HG03558 (cell line): ENCODE results near the gene RUNDC3A.

ENCODE experiments used
- ATAC-seq: cut with Tn5 transposase; IDR thresholded peaks from one replicate; pipeline ENCODE4 v1.9.1; 2021; ENCODE audit warnings: moderate number of reproducible peaks; ENCODE audit not compliant: unreplicated experiment; ENCODE audit errors: extremely low read depth

Gene RUNDC3A

DNA sequence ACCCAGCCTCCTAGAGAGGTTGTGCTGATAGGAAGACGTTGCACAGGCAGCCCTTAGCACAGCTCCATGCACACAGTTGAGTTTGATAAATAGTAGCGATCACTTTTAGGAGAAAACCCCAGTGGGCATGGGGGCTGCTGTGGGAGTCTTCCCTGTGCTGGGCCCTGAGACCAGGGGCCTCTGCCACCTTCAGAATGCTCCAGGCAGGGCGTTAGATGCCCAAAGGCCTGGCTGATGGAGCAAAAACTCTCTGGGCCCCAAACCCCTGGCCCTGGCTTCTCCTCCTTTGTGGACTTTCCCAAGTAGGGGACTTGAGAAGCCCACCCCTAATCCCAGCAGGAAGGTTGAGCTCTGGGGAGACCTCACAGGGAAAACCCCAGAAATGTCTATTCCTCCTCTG is 26.1 kb upstream of the RUNDC3A start:
- no peak for ATAC-seq

DNA sequence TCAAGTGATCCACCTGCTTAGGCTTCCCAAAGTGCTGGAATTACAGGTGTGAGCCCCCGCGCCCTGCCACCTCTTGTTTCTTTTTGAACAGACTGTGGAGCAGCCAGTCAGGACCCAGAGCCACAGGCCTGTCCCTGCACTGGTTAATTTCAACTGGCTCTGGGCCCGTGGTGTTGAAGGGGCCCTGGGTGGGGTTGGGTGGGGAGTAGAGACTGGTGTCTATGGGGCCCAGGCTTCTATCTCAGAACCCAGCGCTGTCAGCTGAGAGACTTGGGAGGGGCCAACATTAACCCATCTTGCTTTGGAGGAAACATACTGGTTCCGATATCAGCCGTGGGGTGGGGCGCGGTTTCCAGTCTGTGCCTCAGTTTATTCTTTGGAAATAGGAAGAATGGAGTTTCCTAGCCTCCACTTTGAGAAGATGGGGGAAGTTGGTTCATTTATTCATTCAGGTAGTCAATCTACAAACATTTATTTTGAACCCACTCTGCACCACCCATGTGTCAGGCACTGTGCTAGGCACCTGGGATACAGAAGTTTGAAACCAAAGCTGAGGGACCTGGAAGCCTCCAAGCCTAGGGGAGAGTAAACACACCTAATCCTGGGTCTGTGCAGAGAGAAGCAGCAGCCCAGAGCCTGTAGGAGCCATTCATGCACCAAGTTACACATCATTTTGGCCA is 24.9 kb upstream of the RUNDC3A start:
- no peak for ATAC-seq

DNA sequence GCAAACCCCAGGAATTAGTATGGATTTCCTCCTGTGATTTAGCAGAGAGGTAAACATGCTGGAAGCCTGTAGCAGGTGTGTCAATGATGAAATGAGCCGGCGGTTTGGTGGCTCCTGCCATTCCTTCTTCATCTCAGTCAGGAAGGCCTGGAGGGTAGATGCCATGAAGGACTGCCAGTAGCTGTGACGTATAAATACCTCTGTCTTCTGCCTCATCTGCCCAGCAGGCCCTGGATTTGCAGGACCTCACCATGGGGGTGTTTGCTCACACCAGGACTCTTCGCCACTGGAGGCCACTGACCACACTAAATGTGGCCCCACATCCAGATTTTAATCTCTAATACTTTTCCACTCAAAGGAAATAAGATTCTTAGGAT is 24.4 kb upstream of the RUNDC3A start:
- ATAC-seq: no peak

DNA sequence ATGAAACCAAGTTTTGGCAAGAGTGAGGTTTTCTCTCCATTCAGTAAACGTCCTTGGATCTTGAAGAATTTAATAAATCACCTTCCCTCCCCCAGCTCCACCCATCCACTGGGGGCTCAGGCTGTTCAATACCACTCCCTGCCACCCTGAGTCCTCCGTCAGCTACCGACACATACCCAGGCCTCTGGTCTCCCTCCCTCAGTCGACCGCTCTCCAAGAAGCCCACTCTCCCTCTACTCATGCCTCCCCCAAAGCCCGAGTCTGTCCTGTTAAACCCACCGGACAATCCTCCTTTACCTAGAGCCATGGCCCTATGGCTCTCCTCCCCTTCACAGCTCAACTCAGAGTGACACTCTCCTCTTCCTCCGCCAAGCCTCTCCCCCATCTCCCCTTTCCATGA is 20.8 kb upstream of the RUNDC3A start:
- no peak for ATAC-seq

DNA sequence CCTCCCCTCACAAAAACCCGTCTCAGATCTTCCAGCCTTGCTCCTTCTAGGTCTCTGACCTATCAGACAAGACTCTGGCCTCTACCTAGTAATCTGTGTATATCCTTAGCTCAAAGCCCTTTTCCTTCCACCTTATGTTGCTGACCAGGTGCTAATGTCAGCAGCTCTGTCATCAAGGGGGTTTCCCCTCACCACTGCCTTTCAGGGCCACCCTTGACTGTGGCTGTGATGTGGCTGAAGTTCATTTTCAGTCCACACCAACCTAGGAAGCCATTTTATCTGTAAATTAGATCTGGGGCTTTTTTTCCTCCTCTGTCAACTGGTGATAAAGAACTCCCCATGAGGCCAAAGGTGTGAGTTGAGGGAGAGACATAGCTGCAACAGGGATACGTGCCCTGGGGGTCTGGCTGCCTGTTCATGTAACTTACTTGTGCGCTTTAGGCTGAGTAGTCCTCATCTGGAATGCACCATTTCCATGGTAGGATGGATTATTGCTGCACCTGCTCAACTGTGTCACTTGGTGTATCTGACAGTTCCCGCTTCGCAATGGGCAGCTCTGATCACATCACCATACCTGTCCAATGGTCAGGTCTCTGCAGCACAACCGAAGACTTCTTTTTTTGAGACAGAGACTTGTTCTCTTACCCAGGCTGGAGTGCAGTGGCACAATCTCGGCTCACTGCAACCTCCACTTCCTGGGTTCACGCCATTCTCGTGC is 14.7 kb upstream of the RUNDC3A start:
- no peak for ATAC-seq

DNA sequence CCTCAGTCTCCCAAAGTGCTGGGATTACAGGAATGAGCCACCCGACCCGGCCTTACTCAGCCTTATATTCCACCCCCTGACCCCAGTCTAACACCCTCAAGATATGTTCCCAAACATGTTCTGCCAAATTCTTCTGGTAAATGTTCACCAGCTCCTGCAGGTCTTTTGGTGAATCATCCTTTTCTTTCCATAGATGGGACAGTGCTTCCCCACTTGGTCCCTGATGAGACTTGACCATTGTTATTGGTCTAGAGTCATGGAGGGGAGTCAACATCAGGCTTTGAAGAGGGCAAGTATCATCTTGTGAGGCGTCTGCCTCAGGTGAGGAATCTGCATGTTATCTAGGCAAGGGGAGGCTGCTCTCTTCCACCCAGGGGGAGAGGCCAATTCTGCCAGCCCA is 10.4 kb upstream of the RUNDC3A start:
- no peak for ATAC-seq

DNA sequence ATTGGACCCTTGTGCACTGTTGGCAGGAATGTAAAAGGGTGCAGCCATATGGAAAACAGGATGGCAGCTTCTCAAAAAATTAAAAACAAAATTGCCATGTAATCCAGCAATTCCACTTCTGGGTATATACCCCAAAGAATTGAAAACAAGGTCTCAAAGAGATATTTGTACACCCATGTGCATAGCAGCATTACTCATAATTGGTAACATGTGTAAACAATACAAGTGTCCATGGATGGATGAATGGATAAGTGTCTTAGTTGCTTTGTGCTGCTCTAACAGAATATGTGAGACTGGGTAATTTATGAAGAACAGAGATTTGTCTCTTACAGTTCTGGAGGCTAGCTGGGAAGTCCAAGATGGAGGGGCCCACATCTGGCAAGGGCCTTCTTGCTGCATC is 3.8 kb upstream of the RUNDC3A start:
- no peak for ATAC-seq

DNA sequence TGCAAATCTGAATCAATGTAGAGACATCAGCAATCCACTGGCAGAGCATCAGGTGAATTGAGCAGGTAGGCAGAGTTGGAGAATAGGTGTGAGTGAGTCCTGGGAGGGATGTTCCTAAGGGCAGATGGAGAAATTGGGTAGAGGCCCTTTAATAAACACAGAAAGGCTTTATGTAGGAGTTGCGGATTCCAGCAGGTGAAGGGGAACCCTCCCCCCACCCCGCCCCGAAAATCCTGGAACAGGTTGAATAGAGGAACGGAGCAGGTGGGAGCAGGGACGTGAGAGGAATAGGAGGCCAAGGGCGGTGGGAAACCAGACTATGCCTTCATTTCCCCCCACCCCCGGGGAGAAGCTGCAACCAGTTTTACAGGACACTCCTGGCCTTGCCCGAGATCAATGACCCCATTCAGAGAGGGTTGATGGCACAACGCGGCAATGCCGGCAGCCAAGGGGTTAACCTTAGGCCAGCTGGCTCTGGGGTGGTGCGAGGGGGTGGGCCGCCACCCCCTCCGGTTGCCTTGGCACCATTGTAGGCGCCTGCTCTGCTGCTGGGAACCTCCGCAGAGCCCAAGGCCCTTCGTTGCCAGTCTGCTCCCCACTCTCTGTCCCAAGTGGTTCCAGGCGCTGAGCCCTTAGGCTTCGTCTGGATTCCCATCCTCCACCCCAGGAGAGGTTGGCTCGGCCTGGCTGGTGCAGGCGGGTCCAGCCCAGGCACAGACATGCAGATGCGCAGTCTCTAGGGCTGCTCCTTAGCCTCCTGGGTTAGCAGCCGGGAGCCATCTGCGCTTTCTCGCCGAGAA is 814 bp upstream of the RUNDC3A start:
- ATAC-seq: no peak

DNA sequence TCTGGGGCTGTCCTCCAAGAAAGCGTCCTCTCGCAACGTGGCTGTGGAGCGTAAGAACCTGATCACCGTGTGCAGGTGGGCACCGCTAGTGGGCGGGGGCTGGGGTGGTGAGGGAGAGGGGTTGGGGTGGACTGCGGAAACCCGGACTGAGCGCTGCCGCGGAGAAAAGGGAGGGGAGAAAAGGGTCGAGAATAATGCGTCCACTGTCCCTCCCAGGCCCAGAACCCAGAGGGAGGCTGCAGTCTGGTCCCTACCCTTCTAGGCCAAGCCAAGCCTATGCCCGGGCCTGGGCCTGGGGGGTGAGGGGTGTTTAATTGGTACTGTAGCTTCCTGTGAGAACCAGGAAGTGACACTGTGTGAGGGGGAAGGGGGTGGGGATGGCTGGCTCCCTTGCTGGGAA is 464 bp downstream of the RUNDC3A start:
- no peak for ATAC-seq

DNA sequence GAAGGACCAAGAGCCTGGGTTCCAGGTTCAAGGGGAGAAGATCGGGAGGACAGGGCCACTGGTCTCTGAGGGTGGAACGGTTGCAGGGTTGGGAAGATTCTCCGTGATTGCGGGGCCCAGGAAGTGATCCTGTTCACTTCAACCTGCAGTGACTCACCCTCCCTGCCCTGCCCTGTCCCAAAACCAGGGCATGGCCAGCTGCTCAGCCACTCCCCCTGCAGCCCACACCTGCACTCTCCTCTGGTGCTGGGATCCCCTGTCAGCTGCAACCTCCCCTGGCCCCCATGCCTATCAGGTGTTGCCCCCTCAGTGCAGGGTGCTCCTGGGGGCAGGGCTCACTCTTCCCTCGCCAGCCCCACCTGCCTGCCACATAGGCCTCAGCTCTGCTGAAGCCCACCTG is 1.1 kb downstream of the RUNDC3A start:
- ATAC-seq: no peak

DNA sequence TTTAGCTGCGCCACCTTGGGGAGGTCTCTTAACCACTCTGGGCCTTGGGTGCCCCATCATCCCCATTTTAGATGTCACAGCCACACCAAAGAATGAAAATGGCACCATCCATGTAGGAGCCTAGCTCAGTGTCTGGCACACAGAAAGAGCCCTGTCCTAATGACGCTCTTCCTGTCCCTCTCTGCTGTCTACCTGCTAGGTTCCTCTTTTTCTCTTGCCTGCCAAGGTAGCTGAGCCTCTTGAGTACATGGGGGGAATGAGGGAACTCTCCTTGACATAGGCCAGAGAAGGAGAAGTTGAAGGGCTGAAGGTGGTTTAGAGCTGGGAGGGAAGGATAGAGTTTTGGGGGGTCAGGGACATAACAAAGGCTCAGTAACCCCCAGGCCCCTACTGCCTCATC is 1.8 kb downstream of the RUNDC3A start:
- ATAC-seq: no peak

DNA sequence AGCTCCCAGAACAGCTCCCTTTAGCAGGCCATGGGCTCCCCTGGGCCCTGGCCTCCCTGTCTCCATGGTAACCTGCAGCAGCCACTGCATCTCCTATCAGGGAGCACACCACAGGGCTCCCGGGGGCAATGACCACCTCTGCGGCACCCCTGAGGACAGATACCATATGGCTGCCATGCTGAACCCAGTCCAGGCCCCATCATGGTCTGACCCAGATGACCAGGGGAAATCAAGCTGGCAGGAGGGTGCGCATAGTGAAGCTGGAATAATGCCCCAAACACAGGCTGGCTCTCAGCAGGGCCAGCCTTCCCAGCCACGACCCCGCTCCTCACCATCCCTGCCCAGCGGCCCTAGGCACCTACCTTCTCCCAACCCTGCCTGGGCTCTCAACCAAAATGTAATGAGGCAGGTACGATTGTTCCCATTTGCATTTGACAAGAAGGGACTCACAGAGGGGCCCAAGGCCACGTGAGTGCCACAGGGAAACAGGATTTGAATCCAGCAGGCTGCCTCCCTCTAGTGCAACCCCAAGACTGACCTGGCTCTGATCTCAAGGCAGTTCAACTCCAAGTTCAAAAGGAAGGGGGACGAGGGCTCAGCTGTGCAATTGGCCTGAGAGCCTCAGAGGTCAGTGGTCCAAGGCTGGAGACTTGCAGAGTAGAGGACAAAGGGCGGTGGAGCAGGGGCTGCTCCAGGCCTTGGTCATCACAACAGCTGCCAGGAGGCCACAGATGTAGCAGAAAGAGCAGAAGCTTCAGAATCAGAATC is 2.4 kb downstream of the RUNDC3A start:
- no peak for ATAC-seq

DNA sequence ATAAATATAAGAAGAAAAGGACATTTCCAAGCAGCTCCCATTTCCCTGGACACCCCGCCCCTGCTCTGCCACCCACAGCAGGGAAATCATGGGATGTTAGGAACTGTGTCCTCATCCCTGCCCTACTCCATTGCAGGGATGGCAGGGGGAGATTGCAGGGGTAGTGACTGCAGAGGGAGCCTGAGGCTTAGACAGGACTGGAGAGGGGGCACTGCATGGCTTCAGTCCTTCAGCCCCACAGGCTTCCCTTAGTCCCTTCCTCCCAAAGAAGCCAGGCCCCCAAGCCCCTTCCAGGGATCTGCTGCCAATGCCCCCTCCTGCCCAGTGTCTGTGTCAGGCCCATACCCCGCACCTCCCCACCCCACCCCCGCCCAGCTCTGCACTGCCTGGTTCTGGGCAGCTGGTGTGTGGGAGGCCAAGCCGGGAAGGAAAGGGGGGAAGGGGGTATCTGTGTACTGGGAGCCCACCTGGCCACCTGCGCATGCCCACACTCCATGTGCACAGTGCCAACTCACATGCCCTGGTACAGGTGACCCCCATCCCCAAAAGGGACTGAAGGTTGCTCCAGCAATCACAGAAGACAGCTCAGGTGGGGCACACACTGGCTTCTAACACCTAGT is 3.3 kb downstream of the RUNDC3A start:
- ATAC-seq: no peak

DNA sequence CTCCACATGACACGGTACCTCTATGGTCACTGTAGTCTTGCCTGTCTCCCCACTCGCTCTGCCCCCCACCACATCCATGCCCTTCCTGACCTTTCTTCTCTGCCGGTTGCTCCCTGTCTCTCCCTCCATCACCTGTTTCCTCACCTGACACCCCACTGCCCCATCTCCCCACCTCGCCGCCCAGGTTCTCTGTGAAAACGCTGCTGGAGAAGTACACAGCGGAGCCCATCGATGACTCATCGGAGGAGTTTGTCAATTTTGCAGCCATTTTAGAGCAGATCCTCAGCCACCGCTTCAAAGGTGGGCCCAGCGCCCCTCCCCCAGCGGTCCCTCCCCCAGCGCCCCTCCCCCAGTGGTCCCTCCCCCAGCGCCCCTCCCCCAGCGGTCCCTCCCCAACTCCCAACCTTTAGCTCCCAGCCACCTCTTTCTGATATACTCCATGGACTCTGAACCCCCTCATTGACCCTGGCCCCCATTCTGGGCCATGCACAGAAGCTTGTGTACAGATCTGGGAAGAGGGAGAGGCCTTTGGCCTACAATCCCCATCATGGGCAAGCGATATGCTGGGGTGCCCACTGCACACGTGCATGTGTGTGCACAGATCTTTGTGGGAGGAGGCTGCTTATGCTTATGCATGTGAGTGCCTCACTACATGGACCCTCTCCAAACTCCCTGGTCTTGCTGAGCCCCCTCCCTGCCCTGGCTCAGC is 4.1 kb downstream of the RUNDC3A start:
- ATAC-seq: no peak

DNA sequence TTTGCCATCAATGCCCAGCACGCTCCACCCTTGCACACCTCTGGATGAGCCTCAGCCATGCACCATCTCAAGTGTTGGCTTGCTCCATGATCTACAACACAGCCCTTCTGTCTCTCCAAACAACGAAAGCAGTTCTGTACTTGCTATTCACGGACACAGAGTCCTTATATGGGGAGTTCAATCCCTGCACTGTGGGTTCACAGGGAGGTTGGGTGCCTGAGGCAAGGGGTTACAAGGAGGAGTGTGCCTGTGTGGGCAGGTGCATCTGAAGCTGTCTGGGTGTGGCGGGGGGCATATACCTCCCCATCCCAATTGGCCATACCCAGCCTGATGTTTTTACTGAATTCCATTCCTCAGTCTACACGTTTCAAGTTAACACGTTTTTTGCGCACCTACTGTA is 5.6 kb downstream of the RUNDC3A start:
- ATAC-seq: no peak

DNA sequence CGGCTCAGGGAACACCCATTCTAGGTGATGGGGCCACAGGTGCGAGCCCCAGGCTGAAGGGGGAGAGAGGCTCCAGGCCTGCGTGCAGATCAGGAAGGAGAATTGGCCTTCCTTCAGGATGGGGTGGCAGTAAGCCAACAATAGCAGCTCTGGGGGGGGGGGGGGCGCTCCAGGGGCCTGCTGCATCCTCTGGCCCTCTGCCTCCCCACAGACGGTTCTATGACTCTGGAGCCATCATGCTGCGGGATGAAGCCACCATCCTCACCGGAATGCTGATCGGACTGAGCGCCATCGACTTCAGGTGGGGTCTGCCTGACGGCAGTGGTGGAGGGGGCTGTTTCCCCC is 6.1 kb downstream of the RUNDC3A start:
- ATAC-seq: no peak

DNA sequence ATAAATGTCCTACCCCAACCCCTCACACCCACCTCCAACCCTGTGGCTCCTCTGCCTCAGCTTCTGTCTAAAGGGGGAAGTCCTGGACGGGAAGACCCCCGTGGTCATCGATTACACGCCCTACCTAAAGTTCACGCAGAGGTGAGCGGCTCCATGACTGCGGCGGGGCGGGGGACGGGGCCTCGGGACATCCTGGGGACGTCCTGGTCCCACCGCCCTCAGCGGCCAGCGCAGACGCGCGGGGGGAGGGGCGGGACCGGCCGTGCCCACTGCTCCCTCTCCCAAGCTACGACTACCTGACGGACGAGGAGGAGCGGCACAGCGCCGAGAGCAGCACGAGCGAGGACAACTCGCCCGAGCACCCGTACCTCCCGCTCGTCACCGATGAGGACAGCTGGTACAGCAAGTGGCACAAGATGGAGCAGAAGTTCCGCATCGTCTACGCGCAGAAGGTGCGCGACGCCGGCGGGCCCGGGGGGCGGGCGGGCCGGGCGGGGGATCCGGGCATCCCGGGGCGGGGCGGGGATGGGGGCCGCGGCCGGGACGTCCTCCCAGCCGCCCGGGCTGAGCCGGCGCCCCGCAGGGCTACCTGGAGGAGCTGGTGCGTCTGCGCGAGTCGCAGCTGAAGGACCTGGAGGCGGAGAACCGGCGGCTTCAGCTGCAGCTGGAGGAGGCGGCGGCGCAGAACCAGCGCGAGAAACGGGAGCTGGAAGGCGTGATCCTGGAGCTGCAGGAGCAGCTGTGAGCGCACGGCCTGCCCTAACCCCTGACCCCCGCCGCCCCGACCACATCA is 6.7 kb downstream of the RUNDC3A start:
- no peak for ATAC-seq

DNA sequence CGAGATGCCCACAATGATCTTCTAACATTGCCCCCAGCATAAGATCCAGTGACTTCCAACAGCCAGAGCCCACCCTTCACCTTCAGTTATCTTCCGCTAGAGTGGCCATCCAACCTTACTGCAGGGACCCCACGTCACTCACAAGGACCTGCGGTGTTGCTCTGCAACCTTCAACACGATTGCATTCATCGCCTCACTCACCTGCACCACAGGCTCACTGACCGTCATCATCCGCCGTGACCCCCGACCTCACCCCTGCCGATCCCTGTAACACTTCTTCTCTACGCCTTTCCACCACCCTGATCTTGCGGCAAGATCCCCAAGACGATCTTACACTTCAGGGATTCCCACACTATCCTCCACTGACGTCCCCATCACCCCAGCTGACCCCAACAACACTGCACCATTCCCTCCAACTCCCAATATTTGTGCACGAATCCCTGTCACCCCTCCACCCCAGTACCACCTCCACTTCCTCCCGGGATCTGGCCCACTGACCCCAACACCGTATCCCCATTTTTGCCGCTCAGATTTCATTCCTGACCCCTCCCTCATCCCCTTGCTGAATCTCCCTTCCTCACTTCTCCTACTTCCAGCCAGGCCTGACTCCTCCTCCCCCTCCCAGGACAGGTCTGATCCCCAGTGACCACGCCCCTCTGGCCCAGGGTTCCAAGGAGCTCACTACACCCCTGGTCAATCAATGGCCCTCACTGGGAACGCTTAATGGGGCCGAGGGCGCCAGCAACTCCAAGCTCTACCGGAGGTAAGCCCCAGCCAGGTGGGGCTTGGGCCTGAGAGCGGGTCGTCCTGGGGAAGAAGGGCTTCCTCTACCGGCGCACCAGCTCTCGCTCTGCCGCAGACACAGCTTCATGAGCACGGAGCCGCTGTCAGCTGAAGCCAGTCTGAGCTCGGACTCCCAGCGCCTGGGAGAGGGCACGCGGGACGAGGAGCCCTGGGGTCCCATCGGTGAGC is 7.6 kb downstream of the RUNDC3A start:
- no peak for ATAC-seq
